HS-27A (cell line): ENCODE measurements around the gene ACE.

Source experiments
- DNase-seq: peaks from one replicate; pipeline ENCODE4 v3.0.0-alpha.2; 2012; ENCODE audit warnings: low read depth, missing footprints

The ACE gene

DNA sequence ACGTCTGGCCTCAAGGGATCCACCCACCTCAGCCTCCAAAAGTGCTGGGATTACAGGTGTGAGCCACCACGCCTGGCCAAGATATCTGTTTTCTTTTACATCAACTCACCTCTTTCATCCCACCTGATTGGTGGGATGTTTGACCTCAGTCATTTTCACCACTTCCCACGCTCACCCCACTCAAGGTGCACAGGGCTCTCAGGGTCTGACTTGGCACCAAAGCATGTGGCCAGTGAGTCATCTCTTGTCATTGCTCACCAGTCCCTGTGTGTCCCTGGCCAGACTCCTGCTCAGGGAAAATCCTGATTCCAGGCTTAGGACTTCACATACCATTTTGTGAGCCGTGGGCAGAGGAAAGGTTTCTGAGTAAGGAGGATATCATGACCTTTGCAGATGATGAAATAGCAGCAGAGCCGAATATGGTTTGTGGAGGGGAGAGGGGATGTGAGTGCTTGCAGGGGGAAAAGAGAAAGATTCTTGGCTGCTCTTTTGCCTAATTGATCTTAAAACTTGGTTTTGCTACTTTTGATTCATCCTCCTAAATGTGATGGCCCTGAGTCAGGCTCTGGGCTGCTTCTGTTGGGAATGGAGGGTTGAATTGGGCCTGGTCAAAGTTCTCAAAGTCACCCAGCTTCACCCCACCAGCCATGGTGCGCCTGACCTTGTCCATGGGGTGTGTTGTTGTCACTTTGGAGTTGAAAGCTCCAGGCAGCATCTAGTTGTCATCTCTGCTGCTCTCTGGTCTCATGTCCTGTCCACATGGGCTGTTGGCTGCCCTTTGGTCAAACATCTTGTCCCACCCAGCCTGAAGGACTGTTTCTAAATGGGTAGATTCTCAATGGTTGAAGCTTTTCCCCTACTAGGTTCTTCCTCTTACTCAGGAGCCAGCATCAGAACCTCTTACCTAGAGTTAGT is 40.3 kb downstream of the ACE start:
- peak; percentile 12 for DNase-seq

DNA sequence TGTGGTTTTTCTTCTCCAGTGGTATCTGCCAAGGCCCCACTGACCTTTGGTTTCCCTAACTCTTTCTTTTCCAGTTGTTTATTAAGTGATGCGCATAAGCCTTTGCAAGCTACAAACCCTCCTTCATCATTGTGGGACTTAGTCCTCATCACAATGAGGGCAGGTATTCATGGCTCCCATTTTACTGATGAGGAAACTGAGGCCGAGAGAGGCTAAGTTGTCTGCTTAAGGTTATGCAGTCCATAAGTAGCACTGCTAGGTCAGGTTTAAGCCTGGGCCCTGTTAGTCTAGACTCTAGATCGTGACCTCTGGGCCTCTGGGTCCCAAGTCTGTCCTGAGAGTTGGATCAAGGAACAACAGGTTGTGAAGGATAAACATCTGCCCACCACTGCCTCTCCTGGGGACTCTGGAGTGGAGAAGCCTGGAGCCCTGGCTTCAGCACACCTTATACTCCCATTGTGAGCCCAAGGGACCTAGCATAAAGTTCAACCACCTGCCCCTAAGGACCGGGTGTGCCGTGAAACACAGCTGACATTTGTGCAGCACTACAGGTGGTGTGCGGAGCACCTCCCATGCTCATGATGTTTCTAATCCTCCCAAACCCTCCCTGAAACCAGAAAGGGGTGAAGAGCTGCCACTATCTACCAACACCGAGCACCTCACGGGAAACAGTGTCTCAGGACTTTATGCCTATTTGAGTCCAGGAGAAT is 41.1 kb downstream of the ACE start:
- DNase-seq: no peak

DNA sequence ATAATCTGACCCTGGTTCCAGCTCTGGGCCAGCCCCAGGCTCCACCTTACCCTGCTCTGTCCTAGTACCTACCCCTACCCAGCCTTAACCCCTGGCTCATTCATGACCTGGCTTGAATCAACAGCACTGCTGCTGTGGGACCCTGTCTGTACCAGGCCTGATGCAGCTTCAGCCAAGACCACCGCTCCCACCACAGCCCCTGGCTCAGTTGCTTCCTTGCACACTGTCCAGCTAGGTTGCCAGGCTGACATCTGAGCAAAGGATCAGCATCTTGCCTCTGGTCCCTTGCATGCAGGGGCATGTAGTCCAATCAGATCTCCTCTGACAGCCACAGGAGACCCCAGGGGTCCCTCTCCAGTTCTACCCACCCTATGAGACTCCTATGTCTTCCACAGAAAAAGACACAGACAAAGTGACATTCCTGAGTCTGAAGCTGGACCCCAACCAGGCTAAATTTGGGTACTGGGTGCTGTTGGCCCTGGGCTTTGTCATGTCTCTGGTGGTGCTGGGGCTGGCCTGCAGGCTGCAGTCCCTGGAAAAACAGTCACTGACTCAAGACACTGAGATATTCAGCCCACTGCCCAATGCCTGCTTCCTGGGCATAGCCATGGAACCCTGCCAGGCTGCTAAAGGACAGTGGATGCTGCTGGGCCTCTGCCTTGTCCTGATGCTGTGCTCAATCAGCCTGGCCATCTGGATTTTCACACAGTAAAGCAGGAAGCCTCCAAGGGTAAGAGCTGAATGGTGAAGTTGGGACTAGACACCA is 42.4 kb downstream of the ACE start:
- DNase-seq: no peak

DNA sequence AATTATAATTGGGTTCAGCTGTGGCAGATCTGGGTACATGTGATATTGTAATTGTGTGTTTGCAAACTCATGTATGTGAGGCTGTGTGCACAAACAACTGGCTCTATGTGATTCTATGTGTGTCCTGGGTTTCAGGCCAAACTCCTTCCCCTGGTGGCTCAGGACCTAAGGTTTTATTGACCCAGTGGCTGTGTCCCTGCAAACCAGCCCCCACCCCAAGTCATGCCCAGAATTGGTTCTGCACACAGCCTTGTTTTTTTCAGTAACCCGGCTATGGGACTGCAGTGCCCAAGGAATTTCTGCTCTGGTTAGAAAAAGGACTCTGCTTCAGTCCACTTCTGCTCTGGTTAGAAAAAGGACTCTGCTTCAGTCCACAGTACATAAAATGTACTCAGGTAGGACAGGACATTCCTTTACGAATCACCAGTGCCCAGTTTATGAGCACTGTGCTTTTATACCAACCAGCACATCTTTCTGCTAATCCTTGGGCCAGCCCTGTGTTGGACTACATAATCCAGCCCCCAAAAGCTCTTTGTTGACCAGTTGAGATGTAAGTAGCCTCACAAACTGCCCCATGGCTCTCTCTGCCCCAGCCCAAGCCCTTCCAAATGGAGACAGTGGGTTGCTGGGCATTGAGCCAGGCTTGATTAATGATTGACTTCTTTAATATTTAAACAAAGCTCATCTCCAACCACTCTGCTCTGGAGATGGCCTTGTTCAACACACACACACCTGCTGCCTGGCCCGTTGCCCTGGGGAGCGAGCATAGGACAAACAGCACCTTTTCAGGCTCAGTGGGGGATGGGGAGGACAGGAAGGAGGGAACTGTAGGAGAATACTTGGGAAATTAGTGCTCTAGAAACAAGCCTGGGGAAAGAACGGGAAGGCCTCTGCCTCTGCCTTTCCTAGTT is 43.4 kb downstream of the ACE start:
- no peak for DNase-seq

DNA sequence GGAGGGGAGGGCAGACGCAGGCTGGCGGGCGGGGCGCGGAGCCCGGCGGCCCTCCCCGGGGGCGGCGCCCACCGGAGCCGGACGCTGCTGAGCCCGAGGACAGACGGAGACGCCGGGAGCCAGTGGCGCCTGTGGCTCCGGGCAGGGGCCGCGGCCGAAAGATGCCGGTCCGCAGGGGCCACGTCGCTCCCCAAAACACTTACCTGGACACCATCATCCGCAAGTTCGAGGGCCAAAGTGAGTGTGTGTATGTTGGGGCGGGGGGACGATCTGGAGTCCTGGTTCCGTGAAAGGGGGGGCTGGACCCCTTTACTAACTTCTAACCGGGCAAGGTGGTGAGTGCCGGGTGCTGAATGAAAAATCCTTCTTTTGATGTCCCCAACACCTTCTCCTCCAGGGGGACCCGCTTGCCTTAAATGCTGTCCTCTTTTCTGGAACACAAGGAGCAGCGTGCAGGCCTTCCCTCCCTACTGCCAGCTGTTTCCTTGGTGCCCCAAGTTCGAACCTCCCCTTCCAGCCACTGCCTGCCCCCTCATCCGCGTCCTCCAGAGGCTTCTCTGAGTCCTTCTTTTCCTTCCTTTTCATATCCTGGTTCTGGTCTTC is 46.5 kb downstream of the ACE start, which contains the start of gene KCNH6:
KCNH6 (plus strand) TSS at position 106 of the 603 bp plus-strand sequence; CDS start at position 162, 56 bp downstream.
- no peak for DNase-seq

DNA sequence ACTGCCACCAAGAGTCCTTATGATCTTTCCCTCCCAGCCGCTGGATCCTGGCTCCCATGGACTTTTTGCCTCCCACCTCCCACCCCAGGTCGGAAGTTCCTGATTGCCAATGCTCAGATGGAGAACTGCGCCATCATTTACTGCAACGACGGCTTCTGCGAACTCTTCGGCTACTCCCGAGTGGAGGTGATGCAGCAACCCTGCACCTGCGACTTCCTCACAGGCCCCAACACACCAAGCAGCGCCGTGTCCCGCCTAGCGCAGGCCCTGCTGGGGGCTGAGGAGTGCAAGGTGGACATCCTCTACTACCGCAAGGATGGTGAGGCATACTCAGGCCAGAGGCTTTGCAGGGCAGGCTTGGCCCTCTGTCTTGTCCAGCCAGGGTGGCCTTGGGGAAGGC is 47.2 kb downstream of the ACE start:
- DNase-seq: no peak

DNA sequence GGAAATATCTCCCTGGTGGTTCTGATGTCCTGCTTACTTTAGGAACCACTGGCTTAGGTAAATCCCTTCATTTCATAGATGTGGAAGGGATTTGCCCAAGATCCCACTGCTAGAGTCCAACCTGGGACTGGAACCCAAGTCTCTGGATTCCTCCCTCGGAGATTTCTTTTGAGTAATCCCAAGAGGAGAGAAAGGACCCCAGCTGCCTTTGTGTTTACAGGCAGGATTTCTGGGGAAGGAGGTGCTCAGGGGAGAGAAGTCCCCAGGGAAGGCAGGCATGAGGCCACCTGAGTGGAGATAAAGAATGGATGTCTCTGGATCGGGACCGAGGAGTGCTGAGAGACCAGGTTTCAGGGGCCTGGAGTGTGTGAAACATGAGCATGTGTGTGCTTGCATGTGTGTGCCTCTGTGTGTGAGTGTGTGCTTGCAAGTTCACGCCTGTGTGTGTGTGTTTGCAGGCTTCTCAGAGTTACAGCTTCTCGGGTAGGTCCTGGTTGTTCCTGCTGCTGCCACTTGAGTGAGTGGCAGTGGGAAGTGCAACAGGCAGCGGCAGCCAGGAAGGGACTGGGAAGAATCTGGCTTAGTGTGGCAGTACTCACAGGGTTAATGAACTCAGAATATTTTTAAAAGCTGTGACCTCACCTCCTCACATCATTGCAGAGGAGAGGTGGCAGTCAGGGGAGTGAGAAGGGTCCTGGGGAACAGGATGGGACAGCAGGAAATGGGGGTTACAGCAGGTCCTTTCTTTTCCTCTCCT is 48.5 kb downstream of the ACE start:
- DNase-seq: no peak

DNA sequence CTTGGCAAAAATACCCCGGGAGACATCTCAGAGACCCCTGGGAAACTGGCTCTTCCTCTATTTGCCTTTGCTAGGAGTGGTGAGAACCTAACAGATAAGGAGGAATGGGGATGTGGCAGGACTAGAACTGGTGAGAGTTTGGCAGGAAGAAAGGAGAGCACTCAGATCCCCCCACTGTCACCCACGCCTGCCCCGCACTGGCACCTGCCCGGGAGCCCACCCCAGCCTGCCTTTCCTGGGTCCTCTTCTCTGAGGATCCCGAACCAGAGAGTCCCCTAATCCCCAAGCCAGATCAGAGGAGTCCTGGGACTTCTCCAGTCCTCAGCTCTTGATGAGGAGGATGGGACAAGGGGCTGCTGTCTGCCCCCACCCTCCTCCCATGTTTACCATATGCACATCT is 50.0 kb downstream of the ACE start:
- DNase-seq: no peak

DNA sequence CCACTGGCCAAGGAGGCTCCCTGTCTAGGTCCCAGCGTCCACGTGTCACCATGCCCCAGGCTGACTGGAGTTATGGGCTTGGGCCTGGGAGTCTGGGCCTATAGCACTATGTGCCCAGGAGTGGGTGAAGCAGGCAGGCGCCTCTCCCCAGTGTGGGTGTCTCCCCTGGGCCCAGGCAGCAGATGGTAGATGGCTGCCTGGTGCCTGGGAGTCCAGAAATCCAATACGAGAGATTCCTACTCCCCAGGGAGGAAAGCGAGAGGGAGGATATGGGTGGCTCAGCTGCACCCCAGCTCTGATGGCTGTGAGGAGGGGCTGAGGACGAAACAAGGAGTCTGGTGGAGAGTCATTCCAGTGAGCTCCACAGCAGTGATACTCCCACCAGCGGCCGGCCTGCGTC is 51.3 kb downstream of the ACE start:
- no peak for DNase-seq

DNA sequence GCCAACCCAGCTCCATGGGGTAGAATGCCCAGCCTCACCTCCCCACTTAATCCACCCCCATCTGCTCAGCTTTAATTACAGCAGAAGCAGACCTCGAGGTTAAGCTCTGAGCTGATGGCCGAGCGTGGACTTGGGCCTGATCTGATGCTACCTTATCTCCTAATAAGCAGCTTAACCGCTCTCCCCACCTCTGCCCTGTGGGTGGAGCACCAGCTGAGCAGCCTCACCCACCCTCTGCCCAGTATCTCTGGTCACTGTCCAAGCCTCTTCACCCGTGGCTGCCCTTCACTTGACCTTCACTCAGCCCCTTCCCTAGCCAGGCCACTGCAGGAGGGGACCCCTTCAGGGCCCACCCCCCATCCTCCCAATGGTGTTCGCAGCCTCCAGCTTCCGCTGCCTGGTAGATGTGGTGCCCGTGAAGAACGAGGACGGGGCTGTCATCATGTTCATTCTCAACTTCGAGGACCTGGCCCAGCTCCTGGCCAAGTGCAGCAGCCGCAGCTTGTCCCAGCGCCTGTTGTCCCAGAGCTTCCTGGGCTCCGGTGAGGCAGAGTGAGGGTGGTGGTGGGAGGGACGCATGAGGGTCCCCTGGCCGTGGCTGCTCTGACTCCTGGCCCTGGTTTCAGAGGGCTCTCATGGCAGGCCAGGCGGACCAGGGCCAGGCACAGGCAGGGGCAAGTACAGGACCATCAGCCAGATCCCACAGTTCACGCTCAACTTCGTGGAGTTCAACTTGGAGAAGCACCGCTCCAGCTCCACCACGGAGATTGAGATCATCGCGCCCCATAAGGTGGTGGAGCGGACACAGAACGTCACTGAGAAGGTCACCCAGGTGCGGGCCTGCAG is 53.1 kb downstream of the ACE start:
- no peak for DNase-seq

DNA sequence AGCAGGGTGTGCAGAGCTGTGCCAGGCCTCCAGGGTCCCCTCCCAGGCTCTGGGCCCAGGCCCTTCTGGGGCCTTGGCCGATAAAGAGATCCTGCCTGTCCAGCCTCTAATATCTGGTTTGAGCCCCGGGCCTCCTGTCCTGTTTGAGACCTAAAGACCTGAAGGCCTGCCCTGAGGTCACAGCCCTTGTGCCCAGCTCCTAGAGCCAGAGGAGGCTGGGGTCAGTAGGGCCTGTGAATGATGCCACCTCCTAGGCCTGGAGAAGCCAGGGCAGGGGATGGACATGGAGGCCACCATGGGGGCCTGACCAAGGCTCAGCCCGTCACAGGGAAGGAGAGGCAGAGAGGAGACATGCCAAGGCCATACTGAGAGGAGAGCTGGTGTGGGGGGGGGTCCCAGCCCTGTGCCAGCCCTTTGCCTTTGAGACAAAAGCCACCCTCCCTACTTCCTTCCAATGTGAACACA is 53.7 kb downstream of the ACE start:
- DNase-seq: no peak

DNA sequence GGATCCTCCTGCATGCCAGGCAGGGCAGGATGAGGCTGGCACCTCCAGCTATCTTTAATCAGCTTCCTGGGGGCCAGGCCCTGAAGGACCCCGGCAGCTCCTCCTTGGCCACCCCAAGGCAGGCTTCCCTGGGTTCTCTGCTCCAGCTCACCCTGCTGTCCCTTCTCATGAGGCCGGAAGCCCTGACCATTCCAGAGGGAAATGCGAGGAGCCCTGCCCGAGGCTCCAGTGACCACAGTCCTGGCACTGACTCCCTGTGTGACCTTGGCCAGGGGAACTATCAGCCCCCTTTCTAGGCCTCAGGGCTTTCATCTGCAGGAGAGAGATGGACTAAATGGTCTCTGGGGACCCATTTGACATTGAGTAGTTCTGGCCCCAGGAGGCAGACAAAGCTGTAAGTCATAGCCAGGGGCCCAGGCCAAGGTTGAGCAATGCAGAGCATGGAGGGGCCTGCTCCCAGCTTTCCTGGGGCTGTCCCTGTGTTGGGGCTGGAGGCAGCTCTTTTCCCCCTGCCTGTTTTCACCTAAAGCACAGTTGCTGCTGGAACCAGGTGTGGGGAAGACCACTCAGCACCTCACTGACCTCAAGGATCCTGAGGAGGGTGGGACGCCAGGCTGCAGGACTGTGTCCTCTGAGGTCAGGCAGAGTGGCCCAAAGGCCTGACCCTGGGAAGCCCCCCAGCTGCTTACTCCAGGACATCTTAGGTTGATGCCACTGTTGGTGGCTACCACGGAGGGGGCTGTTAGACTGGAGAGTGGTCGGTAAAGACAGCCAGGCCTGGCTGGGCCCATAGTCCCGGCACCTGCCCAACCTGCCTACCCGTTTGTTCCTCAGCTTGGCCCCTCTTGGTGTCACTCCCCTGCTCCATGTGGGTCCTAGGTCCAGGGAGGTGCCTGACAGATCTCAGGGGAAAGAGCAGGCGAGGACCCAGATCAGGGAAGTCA is 54.4 kb downstream of the ACE start:
- DNase-seq: no peak

DNA sequence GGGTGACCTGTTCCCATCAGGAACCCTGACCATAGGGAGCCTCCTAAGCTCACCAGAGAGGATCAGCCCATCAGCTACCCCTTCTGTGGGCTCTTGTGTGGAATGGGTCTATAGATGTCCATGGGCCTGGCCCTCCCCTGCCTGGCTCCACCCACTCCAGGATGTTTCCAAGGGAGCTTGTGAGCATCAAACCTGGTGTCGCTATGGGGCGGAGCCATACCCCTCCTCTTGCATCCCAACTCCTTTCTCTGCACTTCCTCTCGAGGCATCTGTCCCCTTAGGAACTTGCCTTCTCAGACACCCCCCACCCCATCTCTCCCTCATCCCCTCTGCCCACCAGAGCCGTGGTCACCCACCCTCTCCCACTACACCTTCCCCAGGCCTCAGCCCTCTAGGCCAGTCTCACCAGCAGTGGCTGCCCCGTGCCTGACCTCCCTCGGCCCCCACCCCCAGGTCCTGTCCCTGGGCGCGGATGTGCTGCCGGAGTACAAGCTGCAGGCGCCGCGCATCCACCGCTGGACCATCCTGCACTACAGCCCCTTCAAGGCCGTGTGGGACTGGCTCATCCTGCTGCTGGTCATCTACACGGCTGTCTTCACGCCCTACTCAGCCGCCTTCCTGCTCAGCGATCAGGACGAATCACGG is 56.7 kb downstream of the ACE start:
- no peak for DNase-seq

DNA sequence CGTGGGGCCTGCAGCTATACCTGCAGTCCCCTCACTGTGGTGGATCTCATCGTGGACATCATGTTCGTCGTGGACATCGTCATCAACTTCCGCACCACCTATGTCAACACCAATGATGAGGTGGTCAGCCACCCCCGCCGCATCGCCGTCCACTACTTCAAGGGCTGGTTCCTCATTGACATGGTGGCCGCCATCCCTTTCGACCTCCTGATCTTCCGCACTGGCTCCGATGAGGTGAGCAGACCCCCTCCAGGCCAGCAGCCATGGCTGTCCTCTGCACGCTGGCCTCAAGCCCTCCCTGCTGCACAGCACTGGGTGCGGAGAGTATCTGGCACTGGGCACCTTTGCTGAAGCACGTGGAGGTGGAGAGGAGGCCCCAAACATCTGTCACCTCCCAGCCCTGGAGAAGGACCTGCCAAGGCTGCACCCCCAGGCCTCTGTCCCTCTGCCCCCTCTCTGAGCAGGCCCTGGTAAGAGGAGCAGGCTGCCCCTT is 57.3 kb downstream of the ACE start:
- no peak for DNase-seq

DNA sequence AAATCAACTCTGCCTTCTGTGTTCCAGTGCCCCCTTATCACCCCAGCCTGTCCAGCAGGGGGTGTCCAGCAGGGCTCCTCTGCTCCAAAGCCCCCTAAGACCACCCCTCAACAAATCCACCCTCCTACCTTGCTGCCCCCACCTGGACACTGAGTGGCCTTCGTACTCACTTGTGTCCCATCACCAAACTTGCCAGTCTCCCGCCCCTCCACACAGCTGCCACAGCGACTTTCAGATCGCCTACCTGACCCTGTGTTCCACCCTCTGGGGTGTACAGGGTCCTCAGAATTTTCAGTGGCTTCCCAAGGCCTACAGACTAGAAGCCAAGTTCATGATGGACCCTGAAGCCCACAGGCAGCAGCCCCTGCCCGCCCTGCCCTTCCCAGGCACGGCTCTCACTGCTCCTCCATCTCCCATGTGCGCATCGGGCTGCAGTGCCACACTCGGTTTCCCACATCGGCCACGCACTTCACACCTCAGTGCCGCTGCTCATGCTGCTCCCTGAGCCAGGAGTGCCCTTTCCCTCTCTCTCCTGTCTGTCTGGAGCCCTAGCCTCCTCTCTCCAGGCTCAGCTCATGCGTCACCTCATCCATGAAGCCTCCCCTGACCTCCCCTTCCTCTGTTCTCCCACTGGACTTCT is 58.1 kb downstream of the ACE start:
- no peak for DNase-seq

DNA sequence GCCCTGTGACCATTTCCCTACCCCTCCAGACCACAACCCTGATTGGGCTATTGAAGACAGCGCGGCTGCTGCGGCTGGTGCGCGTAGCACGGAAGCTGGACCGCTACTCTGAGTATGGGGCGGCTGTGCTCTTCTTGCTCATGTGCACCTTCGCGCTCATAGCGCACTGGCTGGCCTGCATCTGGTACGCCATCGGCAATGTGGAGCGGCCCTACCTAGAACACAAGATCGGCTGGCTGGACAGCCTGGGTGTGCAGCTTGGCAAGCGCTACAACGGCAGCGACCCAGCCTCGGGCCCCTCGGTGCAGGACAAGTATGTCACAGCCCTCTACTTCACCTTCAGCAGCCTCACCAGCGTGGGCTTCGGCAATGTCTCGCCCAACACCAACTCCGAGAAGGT is 58.8 kb downstream of the ACE start:
- no peak for DNase-seq

DNA sequence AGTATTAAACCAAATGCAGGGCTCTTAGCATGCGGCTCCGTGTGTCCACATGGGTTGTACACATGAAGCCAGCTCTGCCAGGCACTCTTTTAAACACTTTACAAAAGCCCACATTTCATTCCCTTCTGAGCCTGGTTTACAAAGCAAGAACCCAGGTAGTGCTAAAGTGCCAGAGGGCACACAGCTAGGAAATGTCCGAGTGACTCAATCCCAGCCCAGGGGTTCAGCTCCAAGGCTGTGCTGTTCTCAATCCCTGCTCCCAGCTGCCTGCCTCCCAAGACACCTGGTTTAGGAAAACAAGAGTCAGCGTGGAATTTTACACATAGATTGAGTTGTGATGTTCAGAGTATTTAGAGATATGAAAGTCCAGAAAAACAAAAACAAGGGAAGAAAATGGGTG is 60.1 kb downstream of the ACE start:
- DNase-seq: no peak
